B cell (primary cell): Measurements from ENCODE around the gene MBD3. TPM values are rescaled to one million over a fixed set of nuclear protein-coding genes. Genes with fewer than 3 reads are reported as not detected.
A peak's percentile ranks its signal among the peaks of the same experiment; 100 is the strongest.

ENCODE experiments used
- ATAC-seq: fragments of 200-7000 bp; cut with Tn5 transposase; one replicate; pipeline ENCODE4 v1.10.0; 2021; ENCODE audit warnings: low read depth, mild to moderate bottlenecking, moderate number of reproducible peaks, moderate library complexity
- CTCF ChIA-PET: fragments of 350-600 bp; sonication (Branson Sonifier 250); formaldehyde crosslinking; loops from one replicate; lab custom pipeline; 2021; ENCODE audit warnings: antibody characterized with exemption, inconsistent platforms; lab: Charles Lee
- POLR2A ChIA-PET: fragments of 350-600 bp; sonication (Branson Sonifier 250); formaldehyde crosslinking; loops from one replicate; lab custom pipeline; 2021; ENCODE audit warnings: antibody characterized with exemption; lab: Charles Lee
- DNase-seq: peaks from one replicate; pipeline ENCODE4 v3.0.0; 2013
- H2AFZ ChIP-seq: 2 replicates; pipeline ENCODE4 v1.6.1; 2012; ENCODE audit warnings: mild to moderate bottlenecking, low read depth, low read length; ENCODE audit not compliant: insufficient read depth, poor library complexity, severe bottlenecking
- H3K27ac ChIP-seq, 2 donors: 1 replicate in 1 of 2; 2 replicates in 1 of 2; pipeline ENCODE4 v1.5.1; 2012 to 2013; ENCODE audit warnings: low read length in 2 of 2, mild to moderate bottlenecking in 2 of 2, moderate library complexity in 1 of 2
- H3K27me3 ChIP-seq, 4 experiments: fragments of 200-600 bp in 1 of 4; sonication (generic) in 1 of 4; replicated peaks in 1 of 4; 1 replicate in 2 of 4; 2 replicates in 2 of 4; pipeline versions ENCODE4 v1.6.1 to v1.7.0; 2013 to 2016; ENCODE audit warnings: low read length in 3 of 4, mild to moderate bottlenecking in 2 of 4, mixed read lengths in 1 of 4, moderate library complexity in 1 of 4; ENCODE audit not compliant: insufficient read depth in 4 of 4, control insufficient read depth in 3 of 4; ENCODE audit errors: control extremely low read depth in 1 of 4
- H3K36me3 ChIP-seq, 2 experiments: replicated peaks in 1 of 2; 1 replicate in 1 of 2; 2 replicates in 1 of 2; pipeline versions ENCODE4 v1.6.1 to v1.7.1; 2013; ENCODE audit warnings: low read length in 1 of 2; ENCODE audit not compliant: insufficient read depth in 2 of 2, control insufficient read depth in 1 of 2; ENCODE audit errors: control extremely low read depth in 1 of 2, extremely low read depth in 1 of 2
- H3K4me1 ChIP-seq, 2 donors: fragments of 200-600 bp in 1 of 2; sonication (generic) in 1 of 2; 1 replicate in 1 of 2; 2 replicates in 1 of 2; pipeline versions ENCODE4 v1.5.1 to v1.6.1; 2013 to 2017; ENCODE audit warnings: low read length in 2 of 2; ENCODE audit not compliant: control insufficient read depth in 2 of 2, insufficient read depth in 2 of 2
- H3K4me2 ChIP-seq: replicated peaks from 2 replicates; pipeline ENCODE3; 2012; ENCODE audit warnings: mild to moderate bottlenecking, low read depth, low read length; ENCODE audit not compliant: poor library complexity, severe bottlenecking
- H3K4me3 ChIP-seq, 5 experiments: fragments of 200-600 bp in 1 of 5; sonication (generic) in 1 of 5; 1 replicate in 3 of 5; 2 replicates in 2 of 5; pipeline versions ENCODE4 v1.5.1 to v1.7.0; 2011 to 2016; ENCODE audit warnings: low read length in 4 of 5, mild to moderate bottlenecking in 4 of 5, low read depth in 2 of 5, control low read depth in 1 of 5, moderate library complexity in 1 of 5; ENCODE audit not compliant: insufficient read depth in 1 of 5; ENCODE audit errors: control extremely low read depth in 1 of 5, extremely low read depth in 1 of 5
- H3K79me2 ChIP-seq: fragments of 200-600 bp; sonication (generic); one replicate; pipeline ENCODE4 v1.6.0; 2016; ENCODE audit warnings: low read length; ENCODE audit not compliant: control insufficient read depth, insufficient read depth
- H3K9ac ChIP-seq: fragments of 200-600 bp; sonication (generic); 2 replicates; pipeline ENCODE4 v1.6.1; 2017; ENCODE audit warnings: mild to moderate bottlenecking, low read length, moderate library complexity
- H3K9me3 ChIP-seq, 3 donors: one replicate each; pipeline versions ENCODE4 v1.6.1 to v1.7.1; 2013; ENCODE audit warnings: low read length in 2 of 3; ENCODE audit not compliant: control insufficient read depth in 2 of 3, insufficient read depth in 1 of 3; ENCODE audit errors: control extremely low read depth in 1 of 3
- H4K20me1 ChIP-seq: 2 replicates; pipeline ENCODE4 v1.6.0; 2012; ENCODE audit warnings: mild to moderate bottlenecking, low read length; ENCODE audit not compliant: insufficient read depth, control insufficient read depth, poor library complexity, severe bottlenecking
- H3K27ac Mint-ChIP-seq: one replicate; pipeline ENCODE4 v1.8.0; 2021; ENCODE audit warnings: mixed read lengths
- H3K27me3 Mint-ChIP-seq: one replicate; pipeline ENCODE4 v1.8.0; 2021; ENCODE audit warnings: mixed read lengths
- H3K4me1 Mint-ChIP-seq: one replicate; pipeline ENCODE4 v1.8.0; 2021; ENCODE audit warnings: mixed read lengths
- H3K4me3 Mint-ChIP-seq: one replicate; pipeline ENCODE4 v1.8.0; 2021; ENCODE audit warnings: mixed read lengths
- H3K9me3 Mint-ChIP-seq: one replicate; pipeline ENCODE4 v1.8.0; 2022; ENCODE audit warnings: mixed read lengths; ENCODE audit not compliant: insufficient read depth
- EZH2 ChIP-seq: IDR thresholded peaks from 2 replicates; pipeline ENCODE4 v1.6.1; 2012; ENCODE audit warnings: borderline replicate concordance, low read depth, mild to moderate bottlenecking, moderate library complexity, low read length; ENCODE audit not compliant: insufficient read depth, poor library complexity, severe bottlenecking
- WGBS: methylation state at CpG from one replicate; pipeline ENCODE4 v1.1.5; 2013; ENCODE audit warnings: missing lambda C conversion rate; ENCODE audit not compliant: insufficient coverage; 5-methylcytosine and 5-hydroxymethylcytosine counted together
- intact Hi-C: fragments of 100-400 bp; cut with micrococcal nuclease; formaldehyde crosslinking; loops from one replicate; pipeline ENCODE4 v1.10.0; 2022
- polyA plus RNA-seq: library from polyadenylated mRNA; depleted of rRNA; stranded (reverse); fragments of >200 nt; gene quantifications from 2 replicates; pipeline ENCODE4 v1.2.3, GENCODE V29; 2012
- total RNA-seq, 2 donors: library from RNA; stranded (reverse); fragments of 120-200 nt in 1 of 2; gene quantifications; 1 replicate in 1 of 2; 2 replicates in 1 of 2; pipeline versions ENCODE4 v1.2.3 to v1.2.4, GENCODE V29; 2013 to 2022
- TF ChIP-seq, protein P1 (sequence below): fragments of 200-600 bp; IDR thresholded peaks from one replicate; pipeline ENCODE4 v1.8.0; 2022; ENCODE audit warnings: antibody characterized with exemption, mild to moderate bottlenecking

MBD3 gene
- total and polyA plus RNA-seq, 2 donors (not counting 1 experiment from before 2014, with no cell fraction given): 48.1 to 84.6 TPM

GRCh38 chr19:1593501-1593772 lies 772 bp upstream of the MBD3 start:
- Mint-ChIP-seq H3K4me1 (peaks cover 29% of the 10 kb centered on the region), H3K27me3 (no peaks in the 10 kb centered on the region), H3K9me3 (no peaks in the 10 kb centered on the region), H3K27ac (peak overlapping the region; percentile 67), H3K4me3 (peak overlapping the region; percentile 93)
- Histone ChIP-seq H4K20me1 (peaks cover 25% of the 10 kb centered on the region), H3K27ac (no peak overlapping the region), H2AFZ (peak overlapping the region; percentile 89), H3K9ac (peak overlapping the region; percentile 81), H3K79me2 (peaks cover 38% of the 10 kb centered on the region), H3K36me3 (peaks cover 4 to 14% of the 10 kb centered on the region in 2 experiments), H3K27me3 (no peaks in the 10 kb centered on the region), H3K4me3 (peak overlapping the region in 3 of 5 experiments; percentile 64 to 90 (median 69)), H3K4me2 (peak overlapping the region; percentile 100), H3K4me1 (peaks cover 17 to 34% of the 10 kb centered on the region in 2 donors), H3K9me3 (no peaks in the 10 kb centered on the region)
- intact Hi-C loops: no loop called here
- POLR2A ChIA-PET: interaction anchor here (0.6 to 1.6 kb wide), 7 partner anchors 11 to 78 kb away, joined by 4 to 18 read pairs (median 5); partner anchors contain the start of genes TCF3 and UQCR11
- DNase-seq (no peak), ATAC-seq (no peak)
- CTCF ChIA-PET: interaction anchor here (0.6 to 2.5 kb wide), 6 partner anchors 12 to 232 kb away, joined by 3 to 18 read pairs (median 6); partner anchors contain the start of gene UQCR11
- 75% methylated on average over 10 of the region's 10 CpGs for WGBS
- TF ChIP-seq, protein P1, sequence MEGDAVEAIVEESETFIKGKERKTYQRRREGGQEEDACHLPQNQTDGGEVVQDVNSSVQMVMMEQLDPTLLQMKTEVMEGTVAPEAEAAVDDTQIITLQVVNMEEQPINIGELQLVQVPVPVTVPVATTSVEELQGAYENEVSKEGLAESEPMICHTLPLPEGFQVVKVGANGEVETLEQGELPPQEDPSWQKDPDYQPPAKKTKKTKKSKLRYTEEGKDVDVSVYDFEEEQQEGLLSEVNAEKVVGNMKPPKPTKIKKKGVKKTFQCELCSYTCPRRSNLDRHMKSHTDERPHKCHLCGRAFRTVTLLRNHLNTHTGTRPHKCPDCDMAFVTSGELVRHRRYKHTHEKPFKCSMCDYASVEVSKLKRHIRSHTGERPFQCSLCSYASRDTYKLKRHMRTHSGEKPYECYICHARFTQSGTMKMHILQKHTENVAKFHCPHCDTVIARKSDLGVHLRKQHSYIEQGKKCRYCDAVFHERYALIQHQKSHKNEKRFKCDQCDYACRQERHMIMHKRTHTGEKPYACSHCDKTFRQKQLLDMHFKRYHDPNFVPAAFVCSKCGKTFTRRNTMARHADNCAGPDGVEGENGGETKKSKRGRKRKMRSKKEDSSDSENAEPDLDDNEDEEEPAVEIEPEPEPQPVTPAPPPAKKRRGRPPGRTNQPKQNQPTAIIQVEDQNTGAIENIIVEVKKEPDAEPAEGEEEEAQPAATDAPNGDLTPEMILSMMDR: no peak
- no peak for TF ChIP-seq EZH2

- TF ChIP-seq, protein P1: no peak
- CTCF ChIA-PET: interaction anchor here (1.2 to 2.5 kb wide), 5 partner anchors 13 to 234 kb away, joined by 5 to 18 read pairs (median 8); partner anchors contain the start of gene UQCR11
- peaks cover 17 to 34% of the 10 kb centered on the region in 2 donors for H3K4me1 ChIP-seq
- H3K9ac ChIP-seq: peak overlapping the region; percentile 87
- peaks cover 0 to 4% of the 10 kb centered on the region in 2 experiments for H3K36me3 ChIP-seq
- peak overlapping the region; percentile 92 for H3K4me3 Mint-ChIP-seq
- H3K79me2 ChIP-seq: peaks cover 50% of the 10 kb centered on the region
- peak overlapping the region; percentile 97 for H3K4me2 ChIP-seq
- H4K20me1 ChIP-seq: peaks cover 37% of the 10 kb centered on the region
- H3K4me1 Mint-ChIP-seq: peaks cover 25% of the 10 kb centered on the region
- intact Hi-C loops: loop anchor here (1.0 kb wide), 4 partner anchors 13 to 102 kb away; partner anchors contain the start of genes MEX3D, PCSK4 and UQCR11
- peak overlapping the region; percentile 36 to 89 (median 80) for H3K4me3 ChIP-seq
- no peaks in the 10 kb centered on the region for H3K9me3 ChIP-seq
- H3K27ac ChIP-seq: peak overlapping the region; percentile 84 to 89
- WGBS: 1% methylated on average over 94 of the region's 94 CpGs
- DNase-seq (peak; percentile 93), ATAC-seq (peak; percentile 70)
- H3K27ac Mint-ChIP-seq: peak overlapping the region; percentile 89
- POLR2A ChIA-PET: interaction anchor here (0.6 to 1.6 kb wide), 8 partner anchors 10 to 234 kb away, joined by 3 to 18 read pairs (median 4); partner anchors contain the start of gene UQCR11
- H3K9me3 Mint-ChIP-seq: no peaks in the 10 kb centered on the region
- H3K27me3 ChIP-seq: no peaks in the 10 kb centered on the region
- H2AFZ ChIP-seq: peak overlapping the region; percentile 79
- no peaks in the 10 kb centered on the region for H3K27me3 Mint-ChIP-seq
These were observed 476 bp downstream of the MBD3 start for GRCh38 chr19:1592024-1592754.
